HG02763 (cell line): ENCODE measurements around the gene SYCP2.
"Not testable (repeated sequence)": the region's sequence is repeated elsewhere in the genome, so short reads cannot be mapped to it uniquely, and the experiment has no call there.

Source experiments
- ATAC-seq: cut with Tn5 transposase; IDR thresholded peaks from one replicate; pipeline ENCODE4 v1.9.1; 2021; ENCODE audit warnings: mild to moderate bottlenecking, moderate library complexity; ENCODE audit not compliant: unreplicated experiment

The SYCP2 gene

DNA sequence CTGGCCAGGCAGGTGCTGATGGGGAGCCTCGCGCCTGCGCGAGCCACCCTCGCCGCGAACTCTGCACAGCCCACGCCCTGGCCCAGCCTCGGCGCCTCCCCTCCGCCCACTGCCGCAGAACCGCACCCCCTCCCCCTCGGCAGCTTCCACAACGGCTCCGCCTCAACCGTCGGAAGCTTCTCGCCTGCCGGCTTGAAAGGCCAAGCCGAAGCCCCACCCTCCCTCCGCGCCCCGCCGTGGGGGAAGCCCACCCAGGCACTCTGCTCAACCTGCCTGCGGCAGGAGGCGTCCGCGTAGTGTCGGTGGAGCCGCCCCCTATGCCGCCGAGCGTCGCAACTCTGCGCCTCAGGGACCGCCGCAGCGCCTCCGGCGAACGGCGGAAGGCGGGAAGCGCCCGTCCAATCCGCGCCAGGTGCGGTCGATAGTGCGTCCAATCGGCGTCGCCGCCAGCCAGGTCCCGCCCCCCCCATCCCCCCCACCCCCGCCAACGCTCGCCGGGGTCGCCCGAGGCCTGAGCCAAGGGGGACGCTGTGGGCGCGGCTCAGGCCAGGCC, at the start of gene SYCP2:
Gene SYCP2, minus strand, starts transcription at position 342 of the 553 bp plus-strand sequence. CDS start 11,224 bp downstream, outside the sequence.
- no peak for ATAC-seq

DNA sequence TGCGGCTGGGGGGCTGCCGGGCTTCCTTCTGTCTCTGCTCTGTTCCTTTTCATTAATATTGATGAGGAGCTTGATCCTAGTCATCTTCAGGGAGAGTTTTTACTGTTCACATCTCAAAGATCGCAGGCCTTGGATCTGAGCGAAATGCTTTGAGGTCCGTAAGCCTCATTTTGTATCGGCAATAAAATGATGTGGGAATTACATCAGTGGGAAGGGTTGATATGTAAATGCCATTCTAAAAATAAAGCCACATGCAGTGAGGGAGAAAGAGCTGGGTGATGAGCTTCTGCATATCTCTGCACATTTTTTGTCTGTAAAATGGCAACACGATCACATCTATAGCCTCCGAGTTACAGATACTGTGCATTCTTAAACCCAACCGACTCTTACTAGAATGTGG, 49.6 kb upstream of the SYCP2 start:
- ATAC-seq, result no peak

GRCh38 chr20:59977086-59977485, 43.6 kb upstream of the SYCP2 start:
- no peak for ATAC-seq

- no peak for ATAC-seq
Measured at GRCh38 chr20:59976156-59976782, 42.8 kb upstream of the SYCP2 start.

DNA sequence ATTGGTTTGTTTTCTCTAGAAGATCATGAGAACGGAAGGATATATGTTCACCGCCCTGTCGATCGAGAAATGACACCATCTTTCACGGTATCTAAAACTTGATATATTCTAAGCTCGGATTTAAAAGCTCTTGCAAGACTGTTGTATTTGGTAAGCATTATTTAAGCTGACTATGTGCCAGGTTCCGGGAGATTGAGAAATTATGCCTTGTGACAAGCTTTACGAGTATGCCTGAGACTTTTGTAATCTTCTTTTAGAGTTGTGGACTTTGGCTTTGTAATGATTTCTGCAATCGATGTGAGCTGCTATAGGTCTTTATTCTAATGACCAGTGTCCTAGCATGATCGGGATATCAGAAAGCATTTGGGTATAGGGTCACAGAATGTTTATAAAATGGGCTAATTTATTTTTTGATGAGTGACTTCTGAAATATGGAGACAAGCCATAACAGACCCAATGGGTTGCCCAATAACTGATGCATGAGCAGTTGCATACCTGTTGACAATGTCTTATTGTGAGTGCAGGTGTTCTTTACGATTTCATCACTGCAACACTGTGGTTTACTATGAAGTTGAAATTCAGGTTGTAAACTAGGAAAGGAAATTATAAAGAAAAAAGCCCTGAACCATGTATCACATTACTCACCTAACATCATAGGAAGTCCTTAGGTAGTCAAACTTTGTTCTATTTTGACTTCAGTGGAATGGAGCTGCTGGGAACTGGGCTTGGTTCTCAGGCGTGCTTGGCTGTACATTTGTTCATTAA, 38.8 kb upstream of the SYCP2 start:
- ATAC-seq, result no peak

DNA sequence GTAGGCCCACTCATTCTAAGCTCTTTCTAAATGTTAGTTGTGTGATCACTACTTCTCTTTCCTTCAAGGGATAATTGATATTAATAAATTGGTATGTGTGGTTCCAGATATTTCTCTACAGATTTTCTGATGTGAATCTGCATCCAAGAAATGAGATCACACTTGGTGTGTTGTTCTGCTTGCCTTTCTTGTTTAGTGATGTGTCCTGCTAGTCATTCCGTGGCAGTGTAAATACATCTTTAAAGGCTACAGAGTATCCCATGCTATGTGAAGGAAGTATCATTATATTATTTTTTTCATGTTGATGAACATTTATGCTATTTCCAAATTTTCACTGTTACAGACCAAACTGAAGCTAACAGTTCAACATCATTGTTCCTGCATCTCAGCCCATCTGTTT, 38.0 kb upstream of the SYCP2 start:
- no peak for ATAC-seq

- ATAC-seq, result no peak
Measured at GRCh38 chr20:59966428-59966827, 33.0 kb upstream of the SYCP2 start.

- no peak for ATAC-seq
Measured at GRCh38 chr20:59962155-59962554, 28.7 kb upstream of the SYCP2 start.

DNA sequence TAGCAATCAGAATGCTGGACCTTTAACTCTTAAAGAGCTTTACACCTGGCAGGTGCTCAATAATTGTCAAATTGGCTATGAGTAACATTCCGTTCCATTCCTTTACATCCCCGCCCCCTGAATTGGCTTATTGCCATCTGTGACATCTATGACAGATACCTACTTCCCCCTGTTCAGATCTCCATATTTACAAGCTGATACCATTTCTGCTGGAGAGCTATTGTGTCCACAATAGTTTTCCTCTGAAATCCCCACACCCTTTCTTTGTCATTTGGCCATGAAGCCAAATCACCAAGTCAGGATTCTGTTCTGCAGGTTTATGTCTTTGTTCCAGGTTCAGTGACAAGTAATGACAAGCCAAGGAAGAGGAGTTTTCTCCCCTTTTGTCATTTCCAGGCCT, 28.0 kb upstream of the SYCP2 start:
- no peak for ATAC-seq

DNA sequence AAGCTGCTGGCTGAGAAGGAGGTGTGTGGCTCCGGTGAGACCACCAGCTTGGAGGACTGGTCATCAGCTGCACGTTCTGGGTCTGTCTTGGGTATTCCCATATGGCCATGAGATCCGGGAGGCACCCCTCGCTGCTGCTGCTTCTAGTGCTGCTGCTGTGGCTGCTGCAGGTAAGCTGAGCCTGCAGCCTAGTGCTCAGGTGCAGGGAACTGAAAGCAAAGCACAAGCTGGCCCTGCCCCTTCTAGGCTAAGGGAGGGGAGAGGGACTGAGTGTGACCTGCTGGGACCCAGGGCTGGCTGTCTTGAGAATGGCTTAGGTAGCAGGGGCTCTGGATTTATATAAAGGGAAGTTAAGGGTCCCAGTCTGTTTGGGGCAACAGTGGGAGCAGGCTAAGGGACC, 25.2 kb upstream of the SYCP2 start:
- ATAC-seq, result no peak

DNA sequence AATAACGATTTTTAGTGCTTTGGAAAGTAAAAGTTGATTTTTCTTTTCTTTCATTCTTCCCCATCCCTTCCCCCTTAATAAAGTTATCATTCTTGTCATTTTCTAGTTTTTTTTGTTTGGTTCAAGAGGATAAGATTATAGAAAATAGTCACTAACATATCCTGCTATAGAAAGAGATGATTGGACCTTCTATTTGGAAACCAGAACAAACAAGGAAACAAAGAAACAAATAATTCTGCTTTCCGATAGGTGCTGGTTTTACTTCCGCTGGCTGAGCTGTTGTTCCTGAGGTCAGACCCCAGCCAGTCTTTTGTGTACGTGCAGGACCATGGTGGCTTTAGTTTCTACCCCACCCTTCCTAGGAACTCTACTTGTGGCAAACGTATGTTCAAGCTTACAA, 24.7 kb upstream of the SYCP2 start, which contains the start of gene CDH26:
Gene CDH26, plus strand, starts transcription at position 301 of the 400 bp plus-strand sequence. CDS start 304 bp downstream, outside the sequence.
- no peak for ATAC-seq

DNA sequence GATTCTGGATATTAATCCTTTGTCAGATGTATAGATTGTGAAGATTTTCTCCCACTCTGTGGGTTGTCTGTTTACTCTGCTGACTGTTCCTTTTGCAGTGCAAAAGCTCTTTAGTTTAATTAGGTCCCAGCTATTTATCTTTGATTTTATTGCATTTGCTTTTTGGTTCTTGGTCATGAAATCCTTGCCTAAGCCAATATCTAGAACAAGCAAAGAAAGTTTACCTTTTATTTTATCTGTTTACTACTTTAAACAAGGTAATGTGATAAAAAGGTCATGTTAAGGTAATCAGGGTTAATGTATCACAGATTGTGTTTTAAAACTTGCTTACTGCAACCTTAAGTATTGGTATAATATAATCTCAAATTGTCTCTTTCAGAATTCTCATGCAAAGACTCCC, 24.1 kb upstream of the SYCP2 start:
- ATAC-seq, result not testable (repeated sequence)

GRCh38 chr20:59955131-59955796, 21.8 kb upstream of the SYCP2 start:
- ATAC-seq, result no peak

- no peak for ATAC-seq
Measured at GRCh38 chr20:59954718-59955117, 21.3 kb upstream of the SYCP2 start.

DNA sequence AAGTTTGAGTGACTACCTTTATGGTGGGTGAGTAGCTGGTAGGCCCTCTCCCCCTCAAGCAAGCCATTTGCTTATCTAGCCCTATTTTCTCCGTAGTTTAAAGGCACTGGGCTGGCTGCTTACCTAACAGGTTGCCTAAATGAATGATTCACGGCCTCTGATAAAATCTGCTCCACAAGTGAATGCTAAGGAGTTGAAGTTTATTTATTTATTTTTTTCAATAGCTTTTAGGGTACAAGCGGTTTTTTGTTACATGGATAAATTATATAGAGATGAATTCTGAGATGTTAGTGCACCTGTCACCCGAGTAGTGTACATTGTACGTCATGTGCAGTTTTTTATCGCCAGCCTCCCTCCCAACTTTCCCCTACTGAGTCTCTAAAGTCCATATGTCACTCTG, 16.5 kb upstream of the SYCP2 start:
- ATAC-seq, result no peak

DNA sequence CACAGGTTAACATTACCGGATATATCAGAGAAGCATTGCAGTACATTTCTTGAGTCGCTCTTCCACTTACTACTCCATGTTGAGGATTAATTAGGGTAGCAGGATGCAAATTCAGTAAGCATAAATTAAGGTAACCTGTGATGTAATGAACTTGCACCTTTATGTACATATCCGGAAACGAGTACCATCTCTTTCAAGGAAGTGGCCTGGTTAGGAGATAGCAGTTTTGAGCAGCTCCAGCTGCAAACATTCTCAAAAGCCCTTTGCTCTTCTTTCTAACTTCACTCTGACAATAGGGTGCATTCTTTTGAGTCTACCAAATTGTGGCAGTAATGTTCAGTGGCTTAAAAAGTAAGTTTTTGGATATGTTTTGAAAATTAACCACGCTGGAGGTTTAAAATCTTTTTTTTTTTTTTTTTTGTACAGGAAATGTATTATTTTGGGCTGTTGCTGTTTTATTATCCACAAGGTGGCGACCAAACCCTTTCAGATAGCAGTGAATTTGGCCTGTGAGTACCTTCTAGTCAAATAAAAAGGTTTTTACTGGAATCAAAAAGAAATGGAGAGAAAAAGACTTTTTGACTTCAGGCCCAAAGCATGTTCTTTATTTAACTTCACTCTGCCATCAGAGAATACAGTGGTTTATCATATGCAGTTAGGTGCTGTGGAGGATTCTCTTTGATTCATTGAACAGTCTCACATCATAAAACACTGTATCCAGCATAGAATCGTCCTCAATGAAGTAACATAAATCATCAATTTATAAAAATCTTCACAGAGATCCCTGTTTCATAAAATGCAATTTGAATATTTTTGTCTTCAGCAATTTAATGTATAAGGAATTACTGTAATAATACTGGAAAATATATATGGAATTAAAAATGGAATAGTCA, 15.6 kb upstream of the SYCP2 start:
- no peak for ATAC-seq

- no peak for ATAC-seq
Measured at GRCh38 chr20:59948212-59948611, 14.8 kb upstream of the SYCP2 start.

- ATAC-seq, result no peak
Measured at GRCh38 chr20:59947376-59947775, 13.9 kb upstream of the SYCP2 start.

DNA sequence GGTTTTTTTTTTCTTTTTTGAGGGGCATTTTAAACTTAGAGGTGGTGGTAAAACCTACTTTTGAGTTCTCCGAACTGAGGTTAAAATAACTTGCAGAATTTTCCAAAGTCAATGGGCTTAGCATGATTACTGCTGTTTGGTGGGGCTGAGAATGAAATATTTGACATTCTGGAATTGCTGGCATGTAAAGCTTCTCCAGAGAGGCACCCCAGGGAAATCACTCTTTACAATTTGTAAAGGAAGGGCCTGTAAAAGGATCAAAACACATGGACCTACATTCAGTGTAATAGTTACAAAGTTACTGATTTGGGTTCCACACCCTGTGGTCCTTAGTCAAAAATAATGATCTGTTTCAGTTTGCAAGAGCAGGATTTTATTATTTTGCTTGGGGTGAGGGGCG, 12.3 kb upstream of the SYCP2 start:
- no peak for ATAC-seq

DNA sequence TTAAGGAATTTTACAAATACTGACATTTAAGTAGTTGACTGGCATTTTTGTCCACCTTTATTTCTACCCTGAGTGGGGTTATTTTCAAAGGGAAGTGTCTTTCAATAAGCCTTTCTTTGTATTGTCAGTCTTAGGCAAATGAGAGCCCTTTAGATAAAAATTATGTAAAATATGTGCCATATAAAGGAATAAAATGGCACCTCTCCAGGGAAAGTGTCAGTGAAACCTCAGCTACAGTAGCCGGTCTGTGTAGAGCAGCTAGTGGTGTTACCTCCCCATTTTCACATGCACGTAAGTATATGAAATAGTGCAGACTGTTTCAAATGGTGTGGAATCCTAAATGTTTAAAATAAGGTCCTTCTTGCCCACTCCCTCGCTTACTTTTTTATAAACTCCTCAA, 11.7 kb upstream of the SYCP2 start:
- no peak for ATAC-seq

- ATAC-seq, result no peak
Measured at GRCh38 chr20:59944726-59945125, 11.3 kb upstream of the SYCP2 start.
